IPS DF 4.7 (cell line): ENCODE data around the gene CDH4.

Experiments
- DNase-seq: peaks from one replicate; pipeline ENCODE4 v3.0.0-alpha.2; 2013; ENCODE audit warnings: low spot score; ENCODE audit errors: extremely low read depth

The CDH4 gene

DNA sequence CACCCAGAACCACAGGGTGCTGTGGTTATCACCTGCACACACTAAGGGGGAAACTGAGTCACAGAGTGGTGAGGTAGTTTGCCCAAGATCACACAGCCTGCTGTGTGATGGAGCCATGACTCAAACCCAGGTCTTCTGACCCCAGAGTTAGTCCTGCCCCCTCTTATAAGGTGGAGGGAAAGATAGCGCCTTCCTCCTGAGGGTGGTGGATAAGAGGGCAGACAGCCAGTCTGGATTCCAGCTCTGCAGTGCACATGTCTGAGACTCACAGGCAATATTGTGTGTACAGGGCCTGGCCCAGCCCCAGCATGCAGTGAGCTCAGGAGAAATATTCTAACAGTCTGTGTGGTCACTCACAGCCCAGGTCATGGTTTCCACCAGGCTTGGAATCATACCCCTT lies 393.7 kb downstream of the CDH4 start:
- DNase-seq: no peak

DNA sequence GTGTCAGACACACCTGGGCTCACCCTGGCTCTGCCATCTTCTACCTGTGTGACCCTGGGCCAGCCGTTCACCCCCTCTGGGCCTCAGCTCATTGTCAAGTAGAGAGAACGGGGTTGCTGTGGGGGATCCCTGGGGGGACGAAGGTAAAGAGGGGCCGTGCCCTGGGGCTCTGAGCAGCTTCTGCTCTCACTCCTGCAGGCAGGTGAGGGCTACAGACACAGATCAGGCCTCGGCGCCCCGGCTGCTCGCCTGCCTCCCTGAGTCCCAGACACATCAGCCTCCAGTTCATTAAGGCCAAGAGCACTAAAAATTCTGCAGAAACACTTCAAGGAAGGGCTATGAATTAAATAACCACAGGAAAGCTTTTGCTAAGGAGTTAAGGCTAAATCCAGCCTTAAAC lies 394.4 kb downstream of the CDH4 start:
- DNase-seq: no peak

DNA sequence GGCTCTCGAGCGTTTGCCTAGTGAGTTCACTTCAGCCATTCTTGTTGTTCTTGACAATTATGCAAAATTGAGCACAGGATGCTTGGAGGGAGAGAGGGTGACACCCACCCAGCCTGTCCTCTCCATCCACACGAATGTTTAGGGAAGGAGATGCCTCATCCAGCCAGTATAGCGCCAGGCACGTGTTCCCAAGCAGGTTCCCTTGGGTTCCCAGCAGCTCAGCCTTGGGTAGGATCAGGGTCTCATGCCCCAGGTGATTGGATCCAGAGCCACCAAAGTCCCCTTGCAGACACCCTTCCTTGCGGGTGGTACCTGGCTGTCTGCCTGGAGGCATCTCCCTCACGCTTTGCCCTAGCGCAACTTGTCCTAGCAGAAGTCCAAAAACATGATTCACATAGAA lies 394.9 kb downstream of the CDH4 start:
- DNase-seq: no peak

GRCh38 chr20:61647702-61648101 lies 395.6 kb downstream of the CDH4 start:
- no peak for DNase-seq

DNA sequence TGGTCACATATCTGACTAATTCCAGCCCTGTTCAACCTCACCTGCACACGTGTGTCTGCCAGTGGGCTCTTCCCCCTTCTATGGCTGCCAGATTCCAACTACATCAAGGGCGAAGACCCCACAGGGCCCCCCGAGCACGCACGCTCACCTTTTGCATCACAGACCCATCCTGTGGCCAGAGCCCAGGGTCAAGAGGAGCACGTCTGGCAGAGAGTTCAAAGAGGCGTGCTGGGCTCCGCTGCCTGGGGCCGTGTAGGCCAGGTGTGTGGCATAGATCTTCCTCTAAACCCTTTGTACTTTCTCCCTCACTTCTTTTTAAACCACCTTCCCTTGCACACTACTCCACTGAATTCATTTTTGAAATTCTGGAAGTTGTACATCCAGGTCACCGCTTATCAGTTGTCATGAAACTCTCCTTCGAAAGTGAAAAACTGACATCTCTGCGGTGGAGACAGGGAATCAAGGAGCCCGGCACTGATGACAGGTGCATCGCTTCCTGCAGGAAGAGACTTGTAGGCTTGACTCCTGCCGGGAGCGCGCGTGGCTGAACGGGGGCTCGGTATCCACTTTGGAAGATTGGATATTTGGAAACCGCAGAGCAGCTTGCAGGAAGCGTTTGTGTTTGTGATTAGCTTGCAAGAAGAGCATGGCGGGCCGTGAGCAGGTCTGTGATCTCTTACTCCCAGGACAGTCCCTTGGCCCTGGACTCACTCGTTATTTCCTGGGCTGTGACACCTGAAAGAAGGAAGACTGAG lies 397.2 kb downstream of the CDH4 start:
- DNase-seq: no peak

GRCh38 chr20:61649860-61650162 lies 397.8 kb downstream of the CDH4 start:
- no peak for DNase-seq

DNA sequence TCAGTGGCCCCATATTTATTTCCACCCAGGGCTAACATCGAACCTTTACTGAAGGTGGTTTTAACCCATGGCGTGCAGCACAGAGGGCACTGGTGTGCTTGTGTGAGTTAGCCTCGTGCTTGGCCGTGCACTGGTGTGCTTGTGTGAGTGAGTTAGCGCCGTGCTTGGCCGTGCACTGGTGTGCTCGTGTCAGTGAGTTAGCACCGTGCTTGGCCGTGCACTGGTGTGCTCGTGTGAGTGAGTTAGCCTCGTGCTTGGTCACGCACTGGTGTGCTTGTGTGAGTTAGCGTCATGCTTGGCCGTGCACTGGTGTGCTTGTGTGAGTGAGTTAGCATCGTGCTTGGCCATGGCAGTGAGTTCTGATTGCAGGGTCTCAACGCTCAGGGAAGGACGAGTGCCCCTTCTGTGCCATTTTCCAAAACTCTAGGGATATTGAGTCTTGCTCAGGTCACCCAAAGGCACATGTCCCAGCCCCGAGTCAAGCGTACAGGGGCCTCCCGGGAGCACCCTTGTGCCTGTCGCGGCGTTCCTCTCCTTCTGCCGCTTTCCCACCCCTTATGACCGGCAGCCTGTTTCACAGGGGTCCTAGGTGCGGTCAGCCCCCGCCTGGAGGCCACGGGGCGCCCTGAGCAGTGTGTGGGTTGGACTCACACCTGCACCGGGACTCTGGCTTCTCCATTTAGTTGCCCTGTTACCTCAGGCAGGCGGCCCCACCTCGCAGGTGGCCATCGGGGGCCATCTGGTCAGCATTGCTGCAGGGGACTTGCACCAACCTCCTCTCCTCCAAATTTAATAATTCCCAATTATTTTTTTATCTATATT lies 399.1 kb downstream of the CDH4 start:
- DNase-seq: no peak

- no peak for DNase-seq
These were observed 400.1 kb downstream of the CDH4 start for GRCh38 chr20:61652146-61652545.

DNA sequence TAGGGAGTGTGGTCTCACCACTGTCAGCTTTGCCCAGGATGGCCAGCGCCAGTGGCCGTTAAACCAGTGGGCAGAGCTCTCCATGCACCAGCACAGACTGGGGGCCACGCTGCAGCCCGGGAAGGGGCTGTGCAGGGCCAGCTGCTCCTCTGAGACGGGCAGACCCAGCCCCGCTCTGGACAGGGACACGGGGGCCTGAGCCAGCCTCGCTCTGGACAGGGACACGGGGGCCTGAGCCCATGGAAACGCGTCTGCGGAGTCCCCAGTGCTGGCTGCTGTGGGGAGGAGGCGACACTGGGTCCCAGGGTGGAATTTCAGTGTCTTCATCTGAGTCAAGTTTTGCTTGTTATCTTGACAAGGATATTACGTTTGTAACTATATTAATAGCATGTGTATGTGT lies 402.7 kb downstream of the CDH4 start:
- no peak for DNase-seq

GRCh38 chr20:61655591-61655990 lies 403.5 kb downstream of the CDH4 start:
- no peak for DNase-seq

- DNase-seq: no peak
These were observed 404.1 kb downstream of the CDH4 start for GRCh38 chr20:61656198-61656597.

DNA sequence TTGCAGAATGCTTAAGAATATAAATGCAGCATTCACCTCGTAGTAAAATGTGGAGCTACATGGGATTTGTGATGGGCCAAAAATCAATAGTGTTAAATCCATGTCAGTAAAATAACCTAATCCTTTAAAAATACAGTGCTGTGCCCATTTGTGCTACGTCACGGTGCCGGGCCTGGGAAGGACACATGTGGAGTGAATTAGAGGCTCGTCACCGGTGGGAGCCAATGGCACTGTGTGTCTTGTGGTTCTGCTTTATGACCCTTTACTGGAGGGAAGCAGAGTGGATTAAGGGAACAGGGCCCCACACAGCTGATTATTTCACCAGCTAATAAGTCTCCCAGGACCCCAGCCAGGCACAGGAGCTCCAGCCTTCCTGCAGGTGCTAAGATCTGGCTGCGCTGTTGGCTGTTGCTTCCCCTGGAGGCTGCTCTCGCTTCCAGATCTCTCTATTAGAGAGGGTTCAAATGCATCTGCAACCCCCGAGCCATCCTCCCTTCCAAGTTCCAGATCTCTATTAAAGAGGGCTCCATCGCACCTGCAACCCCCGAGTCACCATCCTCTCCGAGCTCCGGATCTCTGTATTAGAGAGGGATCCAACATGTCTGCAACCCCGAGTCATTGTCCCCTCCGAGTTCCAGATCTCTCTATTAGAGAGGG lies 405.8 kb downstream of the CDH4 start:
- DNase-seq: no peak

GRCh38 chr20:61658563-61658962 lies 406.5 kb downstream of the CDH4 start:
- no peak for DNase-seq

DNA sequence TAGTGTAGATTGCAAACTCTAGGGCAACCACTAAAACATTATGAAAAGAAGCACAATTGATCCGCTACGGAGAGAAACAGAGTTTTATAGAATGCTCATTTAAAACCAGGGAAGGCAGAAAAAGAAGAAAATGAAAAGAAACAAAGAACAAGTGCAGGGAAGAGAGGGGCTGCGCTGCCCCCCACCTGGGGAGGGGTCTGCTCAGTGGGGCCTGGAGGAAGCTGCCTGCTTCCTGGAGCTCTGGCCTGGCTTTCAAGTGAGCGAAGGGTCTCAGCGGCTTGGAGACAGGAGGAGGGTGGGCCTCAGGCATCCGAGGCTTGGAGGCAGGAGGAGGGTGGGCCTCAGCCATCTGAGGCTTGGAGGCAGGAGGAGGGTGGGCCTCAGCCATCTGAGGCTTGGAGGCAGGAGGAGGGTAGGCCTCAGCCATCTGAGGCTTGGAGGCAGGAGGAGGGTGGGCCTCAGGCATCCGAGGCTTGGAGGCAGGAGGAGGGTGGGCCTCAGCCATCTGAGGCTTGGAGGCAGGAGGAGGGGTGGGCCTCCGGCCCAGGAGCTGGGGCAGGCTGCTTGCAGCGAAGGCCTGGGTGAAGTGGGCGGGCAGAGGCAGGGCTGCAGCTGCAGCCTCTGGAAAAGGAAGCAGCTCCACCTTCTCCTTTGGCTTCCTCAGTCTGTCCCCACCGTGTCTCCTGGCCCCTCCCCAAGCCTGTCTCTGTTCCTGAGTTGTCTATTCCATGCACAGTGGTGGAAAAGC lies 407.4 kb downstream of the CDH4 start:
- DNase-seq: no peak

DNA sequence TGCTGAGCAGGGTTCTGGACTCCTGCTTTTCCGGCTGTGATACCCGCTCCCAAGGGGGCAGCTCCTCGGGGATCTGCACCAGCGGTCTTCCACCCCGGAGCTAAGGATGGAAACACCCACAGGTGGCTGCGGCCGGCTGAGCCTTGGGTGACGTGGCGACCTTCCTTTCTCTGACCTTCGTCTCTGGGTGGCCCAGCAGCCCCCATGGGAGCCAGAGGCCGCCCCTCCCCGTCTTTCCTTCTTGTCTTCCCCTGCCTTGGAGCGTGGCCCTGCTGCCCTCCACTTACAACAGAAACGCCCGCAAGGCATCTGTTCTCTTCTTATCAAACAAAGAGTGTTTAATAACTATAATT lies 407.9 kb downstream of the CDH4 start:
- DNase-seq: no peak

GRCh38 chr20:61660559-61660958 lies 408.5 kb downstream of the CDH4 start:
- no peak for DNase-seq

DNA sequence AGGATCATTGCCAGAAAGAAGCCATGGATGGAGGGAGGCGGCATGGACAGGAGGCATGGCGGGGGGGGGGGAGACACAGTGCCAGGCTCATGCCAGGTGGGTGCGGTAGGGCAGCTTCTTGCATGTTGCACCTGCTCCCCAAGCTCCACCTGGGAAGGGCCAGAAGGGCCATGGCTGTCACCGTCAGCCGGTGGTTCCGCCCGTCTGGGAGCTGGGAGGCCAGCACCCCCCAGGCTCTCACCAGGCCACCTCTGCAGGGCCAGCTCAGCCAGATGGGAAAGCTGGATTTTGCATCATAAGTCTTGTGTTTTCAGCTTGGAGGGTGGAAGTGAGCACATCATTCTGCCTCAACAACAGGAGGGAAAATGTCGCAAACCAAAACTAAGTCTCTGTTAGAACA lies 409.0 kb downstream of the CDH4 start:
- DNase-seq: no peak

DNA sequence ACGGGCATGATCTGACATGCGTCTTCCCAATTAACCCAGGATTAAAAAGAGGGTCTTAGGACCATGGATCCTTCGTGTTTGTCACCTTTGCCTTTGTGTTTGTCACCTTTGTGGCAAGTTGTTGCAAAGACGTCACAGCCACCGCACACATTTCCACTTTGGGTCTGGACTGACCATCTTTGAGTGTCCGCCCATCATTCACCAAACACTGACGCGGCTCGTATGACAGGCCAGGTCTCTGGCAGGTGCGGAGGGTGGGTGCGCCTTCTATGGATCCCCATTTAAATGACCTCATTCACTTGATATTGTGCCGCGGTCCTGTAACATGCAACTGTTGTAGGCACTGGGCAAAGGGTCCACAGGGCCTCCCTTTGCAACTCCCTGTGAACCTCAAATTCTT lies 409.5 kb downstream of the CDH4 start:
- DNase-seq: no peak

- no peak for DNase-seq
These were observed 410.3 kb downstream of the CDH4 start for GRCh38 chr20:61662226-61662967.

GRCh38 chr20:61662968-61663331 lies 410.9 kb downstream of the CDH4 start:
- DNase-seq: no peak
